HG03064 (cell line): Measurements from ENCODE around the gene ZNF880.
"Not testable (repeated sequence)": the region's sequence is repeated elsewhere in the genome, so short reads cannot be mapped to it uniquely, and the experiment has no call there.

Experiments
- ATAC-seq: cut with Tn5 transposase; IDR thresholded peaks from one replicate; pipeline ENCODE4 v1.9.1; 2021; ENCODE audit warnings: low read depth; ENCODE audit not compliant: unreplicated experiment

Gene ZNF880

DNA sequence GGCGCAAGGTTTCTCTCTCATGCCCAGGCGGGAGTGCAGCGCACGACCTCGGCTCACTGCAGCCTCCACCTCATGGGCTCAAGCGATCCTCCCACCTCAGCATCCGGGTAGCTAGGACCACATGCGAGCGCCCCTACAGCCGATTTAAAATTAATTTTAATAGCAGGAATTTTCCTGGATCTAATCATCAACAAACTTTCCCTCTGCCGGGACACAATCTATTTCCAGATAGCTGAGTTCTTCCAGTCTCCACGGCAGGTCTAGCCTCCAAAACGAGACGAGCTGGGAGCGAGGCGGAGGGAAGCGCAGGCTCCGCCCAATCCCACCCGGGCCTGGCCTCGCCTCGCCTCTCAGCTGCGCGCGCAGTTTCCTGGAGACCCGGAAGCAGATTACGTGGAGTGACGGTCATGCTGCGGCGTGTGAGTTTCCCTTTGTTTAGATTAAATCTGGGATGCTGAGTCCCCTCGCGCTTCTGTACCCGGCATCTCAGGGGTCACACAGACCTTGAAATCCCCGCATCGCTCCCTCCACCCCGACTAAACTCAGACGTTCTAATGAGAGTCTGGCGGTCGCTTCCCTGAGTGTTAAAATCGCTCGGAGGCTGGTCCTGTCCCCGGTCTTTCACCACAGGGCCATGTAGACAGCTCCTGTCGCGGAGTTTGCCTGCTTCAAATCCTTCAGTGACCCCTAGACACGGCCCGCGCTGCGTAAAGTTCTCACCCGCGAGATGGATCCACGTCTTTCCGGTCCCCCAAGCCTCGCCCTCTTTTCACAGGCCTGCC is at the start of gene ZNF880:
Gene ZNF880 (plus strand): TSS at position 365 of the 782 bp plus-strand sequence. CDS start 43 bp downstream, at position 408.
- ATAC-seq = peak; percentile 79

DNA sequence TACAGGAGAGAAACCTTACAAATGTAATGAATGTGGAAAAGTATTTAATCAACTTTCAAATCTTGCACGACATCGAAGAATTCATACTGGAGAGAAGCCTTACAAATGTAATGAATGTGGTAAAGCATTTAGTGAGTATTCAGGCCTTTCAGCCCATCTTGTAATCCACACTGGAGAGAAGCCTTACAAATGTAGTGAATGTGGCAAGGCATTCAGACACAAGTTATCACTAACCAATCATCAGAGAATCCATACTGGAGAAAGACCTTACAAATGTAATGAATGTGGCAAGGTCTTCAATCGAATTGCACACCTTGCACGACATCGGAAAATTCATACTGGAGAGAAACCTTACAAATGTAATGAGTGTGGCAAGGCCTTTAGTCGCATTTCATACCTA is 47.3 kb upstream of the ZNF880 start:
- ATAC-seq = no peak

DNA sequence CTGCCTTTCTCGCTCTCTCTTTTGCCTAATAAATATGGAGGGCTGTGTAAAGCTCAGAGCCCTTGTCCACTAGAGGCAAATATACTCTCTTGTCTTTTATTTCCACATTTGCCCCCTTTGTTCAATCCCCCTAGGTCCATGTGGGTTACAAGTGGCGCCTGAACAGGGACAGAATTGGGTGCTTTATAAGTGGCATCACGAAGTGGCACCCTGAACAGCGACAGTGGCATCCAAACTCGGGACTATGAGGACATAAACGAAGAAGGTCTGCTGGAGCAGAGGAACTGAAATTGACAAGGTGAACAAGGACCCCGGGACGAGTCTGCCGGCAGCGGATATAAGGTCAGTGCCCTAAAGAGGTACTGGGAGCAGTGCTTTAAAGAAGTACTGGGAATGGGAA is 38.0 kb upstream of the ZNF880 start:
- no peak for ATAC-seq

GRCh38 chr19:52335768-52336116 is 34.0 kb upstream of the ZNF880 start:
- no peak for ATAC-seq

- no peak for ATAC-seq
These were observed 33.5 kb upstream of the ZNF880 start, which contains the start of gene ZNF610 for GRCh38 chr19:52336117-52336790. ZNF610 (plus strand) TSS chr19:52336243; CDS start chr19:52349173, 12,930 bp downstream.

GRCh38 chr19:52336791-52337381 is 32.8 kb upstream of the ZNF880 start:
- ATAC-seq = no peak

DNA sequence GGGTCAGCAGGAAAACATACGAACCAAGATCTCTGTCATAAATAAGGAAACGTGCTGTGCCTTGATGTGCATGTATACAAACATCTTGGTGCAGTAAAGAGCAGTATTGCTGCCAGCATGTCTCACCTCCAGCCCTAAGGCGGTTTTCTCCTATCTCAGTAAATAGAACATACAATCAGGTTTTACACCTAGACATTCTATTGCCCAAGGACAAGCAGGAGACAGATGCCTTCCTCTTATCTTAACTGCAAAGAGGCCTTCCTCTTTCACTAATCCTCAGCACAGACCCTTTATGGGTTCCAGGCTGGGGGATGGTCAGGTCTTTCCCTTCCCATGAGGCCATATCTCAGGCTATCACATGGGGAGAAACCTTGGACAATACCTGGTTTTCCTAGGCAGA is 30.7 kb upstream of the ZNF880 start:
- not testable (repeated sequence) for ATAC-seq

- ATAC-seq = no peak
These were observed 26.2 kb upstream of the ZNF880 start for GRCh38 chr19:52343548-52343947.

GRCh38 chr19:52345162-52345561 is 24.6 kb upstream of the ZNF880 start:
- no peak for ATAC-seq

DNA sequence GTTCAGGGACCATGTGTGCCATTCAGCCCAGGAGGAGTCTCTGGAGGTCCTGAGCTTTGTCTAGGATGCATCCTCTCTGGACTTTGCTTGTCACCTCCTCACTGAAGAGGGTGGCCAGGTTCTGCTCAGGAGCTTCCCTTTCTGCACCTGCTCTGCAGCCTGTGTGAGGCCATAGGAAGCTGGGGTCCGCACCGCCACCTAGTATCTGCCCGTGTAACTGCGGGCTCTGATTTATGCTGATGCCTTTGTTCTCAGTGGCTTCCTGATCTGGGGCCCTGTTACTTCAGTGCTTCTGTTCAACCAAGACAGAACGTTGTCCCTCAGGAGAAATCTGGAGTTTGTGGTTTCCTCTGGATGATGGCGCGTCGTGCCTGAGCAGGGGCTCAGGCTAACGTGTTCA is 18.2 kb upstream of the ZNF880 start:
- no peak for ATAC-seq

- no peak for ATAC-seq
These were observed 3.3 kb upstream of the ZNF880 start for GRCh38 chr19:52366414-52366824.

GRCh38 chr19:52370341-52370710 is 603 bp downstream of the ZNF880 start:
- ATAC-seq = no peak

GRCh38 chr19:52391135-52391534 is 21.4 kb downstream of the ZNF880 start:
- ATAC-seq = no peak

DNA sequence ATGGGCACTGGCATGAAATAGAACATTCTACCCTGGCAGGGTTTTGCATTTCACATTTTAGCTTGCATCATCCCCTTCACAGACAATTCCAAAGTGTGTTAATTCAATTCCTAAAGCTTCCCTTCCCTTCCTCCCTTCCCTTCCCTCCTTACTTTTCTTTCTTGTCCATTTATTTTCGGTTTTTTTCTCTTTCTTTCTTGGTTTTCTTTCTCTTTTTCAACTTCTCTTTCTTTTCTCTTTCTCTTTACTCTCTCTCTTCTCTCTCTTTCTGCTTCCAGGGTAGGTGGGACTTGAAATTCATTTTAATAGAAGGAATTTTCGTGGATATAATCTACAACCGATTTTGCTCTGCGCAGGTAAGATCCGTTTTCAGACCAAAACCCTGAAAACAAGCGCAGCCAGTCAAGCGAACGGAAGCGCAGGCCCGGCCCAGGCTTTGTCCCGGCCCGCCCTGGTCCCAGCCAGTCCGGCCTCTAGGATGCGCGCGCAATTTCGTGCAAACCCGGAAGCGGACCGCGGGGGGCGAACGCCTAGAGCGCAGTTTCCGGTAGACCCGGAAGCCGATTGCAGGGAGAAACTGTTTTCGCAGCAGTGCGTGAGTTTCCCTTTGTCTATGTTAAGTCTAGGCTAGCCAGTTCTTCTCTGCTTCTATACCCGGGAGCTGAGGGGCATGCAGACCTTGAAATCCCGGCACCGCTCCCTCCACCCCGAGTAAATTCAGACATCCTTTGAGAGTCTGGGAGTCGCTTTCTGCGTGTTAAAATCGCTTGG is 27.8 kb downstream of the ZNF880 start, which contains the start of gene ZNF528:
Gene ZNF528 (plus strand): TSS at position 540 of the 771 bp plus-strand sequence. CDS start 4,165 bp downstream, outside the sequence.
- ATAC-seq = peak; percentile 63

DNA sequence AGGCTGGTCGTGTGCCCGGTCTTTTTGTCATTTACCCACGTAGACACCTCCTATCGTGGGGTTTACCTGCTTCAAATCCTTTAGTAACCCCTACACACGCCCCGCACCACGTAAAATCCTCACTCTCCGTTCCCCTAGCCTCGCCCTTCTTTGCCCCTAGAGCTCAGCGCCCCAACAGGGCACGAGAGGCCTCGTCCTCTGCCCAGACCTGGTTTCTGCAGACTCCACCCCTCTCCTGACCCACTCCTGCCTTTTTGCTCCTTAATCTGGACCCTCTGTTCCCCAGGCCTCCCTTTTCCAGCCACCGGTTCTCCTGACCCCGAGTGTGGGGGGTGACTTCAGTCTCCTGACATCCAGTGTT is 28.3 kb downstream of the ZNF880 start:
- ATAC-seq = peak; percentile 11

DNA sequence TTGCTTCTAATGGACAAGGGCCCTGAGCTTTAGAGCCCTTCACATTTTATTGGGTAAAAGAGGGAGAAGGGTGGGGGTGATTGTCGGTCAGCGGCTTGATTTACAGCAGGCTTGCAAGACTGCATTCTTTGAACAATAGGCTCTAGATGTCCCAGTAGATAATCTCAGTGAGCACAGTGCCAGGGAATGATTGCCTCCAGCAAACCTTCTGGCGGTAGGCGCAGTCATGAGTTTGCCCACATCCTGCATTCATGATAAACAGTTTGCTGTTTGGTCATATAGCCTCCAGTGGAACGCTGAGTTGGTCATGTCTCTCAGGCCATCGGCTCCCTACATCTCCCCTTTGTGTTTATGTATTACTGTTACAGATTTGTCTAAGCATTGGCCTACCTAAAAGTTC is 40.6 kb downstream of the ZNF880 start:
- ATAC-seq = no peak

GRCh38 chr19:52415711-52416110 is 46.0 kb downstream of the ZNF880 start:
- no peak for ATAC-seq

DNA sequence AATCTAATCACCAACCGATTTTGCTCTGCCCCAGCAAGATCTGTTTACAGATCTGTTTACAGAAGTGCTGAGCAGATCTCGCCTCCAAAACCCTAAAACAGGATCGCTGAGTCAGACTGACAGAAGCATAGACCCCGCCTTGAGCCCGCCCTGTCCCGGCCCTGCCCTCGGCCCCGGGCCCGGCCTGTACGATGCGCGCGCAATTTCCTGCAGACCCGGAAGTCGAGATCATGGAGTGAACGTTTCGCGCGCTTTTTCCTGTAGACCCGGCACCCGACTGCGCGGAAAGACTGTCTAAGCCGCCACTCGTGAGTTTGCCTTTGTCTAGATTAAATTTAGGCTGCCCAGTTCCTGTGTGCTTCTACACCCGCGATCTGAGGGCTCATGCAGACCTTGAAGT is 59.2 kb downstream of the ZNF880 start, which contains the start of gene ZNF534:
Gene ZNF534 (plus strand): TSS at position 212 of the 400 bp plus-strand sequence. CDS start 2,327 bp downstream, outside the sequence.
- ATAC-seq = no peak
